Karpas-422 (cell line): ENCODE results near the gene PKNOX2. TPM values are rescaled to one million over a fixed set of nuclear protein-coding genes. Genes with fewer than 3 reads are reported as not detected.

Source experiments
- DNase-seq: peaks from one replicate; pipeline ENCODE4 v3.0.0-alpha.2; 2015
- H2AFZ ChIP-seq: fragments of 200-600 bp; sonication (generic); 2 replicates; pipeline ENCODE4 v1.6.1; 2014; ENCODE audit warnings: antibody characterized with exemption, low read length, mixed read lengths
- H3K27ac ChIP-seq: fragments of 200-600 bp; sonication (generic); 2 replicates; pipeline ENCODE4 v1.5.1; 2014; ENCODE audit warnings: mild to moderate bottlenecking, low read length, moderate library complexity
- H3K27me3 ChIP-seq: fragments of 200-600 bp; sonication (generic); 2 replicates; pipeline ENCODE4 v1.6.1; 2014; ENCODE audit warnings: low read length, mixed read lengths
- H3K36me3 ChIP-seq: fragments of 200-600 bp; sonication (generic); 2 replicates; pipeline ENCODE4 v1.6.1; 2014; ENCODE audit warnings: low read length, mixed read lengths; ENCODE audit not compliant: insufficient read depth
- H3K4me1 ChIP-seq: fragments of 200-600 bp; sonication (generic); 2 replicates; pipeline ENCODE4 v1.6.1; 2014; ENCODE audit warnings: mild to moderate bottlenecking, low read length, mixed read lengths
- H3K4me2 ChIP-seq: fragments of 200-600 bp; sonication (generic); 2 replicates; pipeline ENCODE4 v1.6.1; 2014; ENCODE audit warnings: low read length, low read depth, mild to moderate bottlenecking; ENCODE audit not compliant: poor library complexity, severe bottlenecking
- H3K4me3 ChIP-seq: fragments of 200-600 bp; sonication (generic); 2 replicates; pipeline ENCODE4 v1.5.1; 2014; ENCODE audit warnings: mild to moderate bottlenecking, antibody characterized with exemption, low read length, mixed read lengths
- H3K79me2 ChIP-seq: fragments of 200-600 bp; sonication (generic); 2 replicates; pipeline ENCODE4 v1.6.1; 2014; ENCODE audit warnings: mild to moderate bottlenecking, low read length, mixed read lengths
- H3K9ac ChIP-seq: fragments of 200-600 bp; sonication (generic); 2 replicates; pipeline ENCODE4 v1.6.0; 2014; ENCODE audit warnings: low read length
- H3K9me2 ChIP-seq: fragments of 200-600 bp; sonication (generic), shearing (Covaris generic); replicated peaks from 2 replicates; pipeline ENCODE4 v1.6.0; 2014; ENCODE audit warnings: mild to moderate bottlenecking, low read length, moderate library complexity; ENCODE audit not compliant: insufficient read depth
- H3K9me3 ChIP-seq: fragments of 300-700, 200-600 bp; sonication (generic); 2 replicates; pipeline ENCODE4 v1.6.1; 2014; ENCODE audit warnings: low read length, mixed read lengths
- H4K20me1 ChIP-seq: fragments of 200-600 bp; sonication (generic); 2 replicates; pipeline ENCODE4 v1.6.1; 2014; ENCODE audit warnings: mild to moderate bottlenecking, antibody characterized with exemption, low read length, low read depth; ENCODE audit not compliant: insufficient read depth
- total RNA-seq: library from RNA; depleted of rRNA; stranded (reverse); fragments of >200 nt; shearing (Covaris generic); gene quantifications from 2 replicates; pipeline ENCODE4 v1.2.3, GENCODE V29; 2014; ENCODE audit warnings: low replicate concordance

Gene PKNOX2
- total RNA-seq, 1 experiment from 2014 or later = 1.5 TPM

DNA sequence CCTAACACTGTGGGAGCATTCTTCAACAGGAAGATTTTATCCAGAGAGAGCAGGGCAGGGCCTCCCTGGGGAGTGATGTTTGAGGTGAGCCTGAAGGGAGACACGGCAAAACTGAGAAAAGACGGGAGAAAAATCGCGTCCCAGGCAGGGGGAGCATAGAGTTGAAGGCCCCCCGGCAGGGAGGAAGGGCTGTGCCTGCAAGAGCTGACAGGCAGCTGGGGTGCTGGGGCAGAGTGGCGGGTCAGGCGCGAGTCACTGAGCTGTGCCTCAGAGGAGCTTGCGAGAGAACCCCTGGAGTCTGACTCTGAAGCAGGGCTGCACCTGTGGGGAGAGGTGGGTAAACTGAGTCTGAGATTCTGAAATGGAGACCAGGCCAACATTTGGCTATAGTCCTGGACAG is 14.8 kb downstream of the PKNOX2 start:
- Histone ChIP-seq H3K9ac (no peak overlapping the region), H3K79me2 (no peaks in the 10 kb centered on the region), H3K4me2 (no peak overlapping the region), H4K20me1 (no peaks in the 10 kb centered on the region), H2AFZ (no peak overlapping the region), H3K4me1 (no peaks in the 10 kb centered on the region), H3K9me3 (no peaks in the 10 kb centered on the region), H3K27me3 (no peaks in the 10 kb centered on the region), H3K9me2 (no peaks in the 10 kb centered on the region), H3K36me3 (no peaks in the 10 kb centered on the region), H3K27ac (no peak overlapping the region), H3K4me3 (no peak overlapping the region)
- no peak for DNase-seq

- DNase-seq = no peak
- Histone ChIP-seq H3K9ac (no peak overlapping the region), H3K79me2 (no peaks in the 10 kb centered on the region), H3K36me3 (no peaks in the 10 kb centered on the region), H3K4me3 (no peak overlapping the region), H2AFZ (no peak overlapping the region), H3K9me2 (no peaks in the 10 kb centered on the region), H3K9me3 (no peaks in the 10 kb centered on the region), H4K20me1 (no peaks in the 10 kb centered on the region), H3K4me2 (no peak overlapping the region), H3K27me3 (no peaks in the 10 kb centered on the region), H3K27ac (no peak overlapping the region), H3K4me1 (no peaks in the 10 kb centered on the region)
Observed at GRCh38 chr11:125179895-125180294, 15.3 kb downstream of the PKNOX2 start.

- no peak overlapping the region for H3K27ac ChIP-seq
Observed at GRCh38 chr11:125180413-125181305, 16.1 kb downstream of the PKNOX2 start.

GRCh38 chr11:125182573-125182972 is 18.0 kb downstream of the PKNOX2 start:
- Histone ChIP-seq H3K27ac (no peak overlapping the region), H3K27me3 (no peaks in the 10 kb centered on the region), H3K9me3 (no peaks in the 10 kb centered on the region), H3K4me2 (no peak overlapping the region), H3K36me3 (no peaks in the 10 kb centered on the region), H2AFZ (no peak overlapping the region), H3K9ac (no peak overlapping the region), H3K79me2 (no peaks in the 10 kb centered on the region), H4K20me1 (no peaks in the 10 kb centered on the region), H3K9me2 (no peaks in the 10 kb centered on the region), H3K4me1 (no peaks in the 10 kb centered on the region), H3K4me3 (no peak overlapping the region)
- DNase-seq = no peak

More at GRCh38 chr11:125180413-125181305, 16.1 kb downstream of the PKNOX2 start:
- H3K4me2 ChIP-seq = no peak overlapping the region
- no peak overlapping the region for H2AFZ ChIP-seq
- DNase-seq = no peak
- no peaks in the 10 kb centered on the region for H3K9me2 ChIP-seq
- H4K20me1 ChIP-seq = no peaks in the 10 kb centered on the region
- no peaks in the 10 kb centered on the region for H3K79me2 ChIP-seq
- H3K36me3 ChIP-seq = no peaks in the 10 kb centered on the region
- H3K27me3 ChIP-seq = no peaks in the 10 kb centered on the region
- H3K9me3 ChIP-seq = no peaks in the 10 kb centered on the region
- H3K9ac ChIP-seq = no peak overlapping the region
- no peaks in the 10 kb centered on the region for H3K4me1 ChIP-seq
- no peak overlapping the region for H3K4me3 ChIP-seq

DNA sequence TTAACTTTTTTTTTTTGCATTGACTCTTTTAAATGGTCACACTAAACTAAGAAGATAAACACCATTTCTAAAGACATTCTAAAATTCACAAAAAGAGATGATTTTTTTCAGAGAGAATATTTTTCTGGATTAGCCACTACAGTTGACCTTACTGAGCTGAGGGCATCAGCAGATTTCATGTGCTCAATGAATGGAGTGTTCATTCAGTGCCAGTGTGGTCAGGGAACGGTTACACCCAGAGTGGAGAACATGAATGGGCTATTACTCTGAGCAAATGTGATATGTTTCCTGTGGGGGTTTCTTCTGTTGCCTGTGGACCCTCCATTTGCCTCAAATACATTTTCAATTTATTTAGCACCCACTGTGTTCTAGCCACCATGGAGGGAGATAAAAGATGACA is 19.1 kb downstream of the PKNOX2 start:
- Histone ChIP-seq H3K79me2 (no peaks in the 10 kb centered on the region), H3K9ac (no peak overlapping the region), H3K4me1 (no peaks in the 10 kb centered on the region), H3K36me3 (no peaks in the 10 kb centered on the region), H4K20me1 (no peaks in the 10 kb centered on the region), H3K9me3 (no peaks in the 10 kb centered on the region), H3K4me2 (no peak overlapping the region), H3K27ac (no peak overlapping the region), H2AFZ (no peak overlapping the region), H3K4me3 (no peak overlapping the region), H3K9me2 (no peaks in the 10 kb centered on the region), H3K27me3 (no peaks in the 10 kb centered on the region)
- DNase-seq = no peak

DNA sequence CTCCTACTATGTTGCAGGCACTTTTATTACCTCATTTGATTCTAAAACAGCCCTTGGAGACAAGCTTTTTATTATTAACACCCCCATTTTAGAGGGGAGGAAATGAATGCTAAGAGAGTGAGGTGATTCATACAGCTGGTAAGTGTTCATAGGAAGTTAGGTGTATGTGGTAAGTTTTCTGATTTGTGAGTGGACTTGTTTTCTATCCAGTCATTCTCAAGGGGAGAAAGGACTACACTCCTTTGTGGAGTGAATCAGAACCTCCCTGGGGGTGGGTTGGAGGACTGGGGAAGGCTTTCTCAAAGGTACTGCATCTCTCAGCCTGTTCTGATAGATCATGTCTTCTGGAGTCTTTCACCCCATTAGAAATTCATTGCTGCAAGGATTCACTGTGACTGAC is 23.5 kb downstream of the PKNOX2 start:
- no peaks in the 10 kb centered on the region for H4K20me1 ChIP-seq
- H3K79me2 ChIP-seq = no peaks in the 10 kb centered on the region
- H3K4me1 ChIP-seq = no peaks in the 10 kb centered on the region
- no peak overlapping the region for H3K4me2 ChIP-seq
- no peaks in the 10 kb centered on the region for H3K9me2 ChIP-seq
- H3K27me3 ChIP-seq = no peaks in the 10 kb centered on the region
- no peak overlapping the region for H3K27ac ChIP-seq
- H3K9me3 ChIP-seq = no peaks in the 10 kb centered on the region
- no peak for DNase-seq
- no peak overlapping the region for H2AFZ ChIP-seq
- no peak overlapping the region for H3K9ac ChIP-seq
- no peaks in the 10 kb centered on the region for H3K36me3 ChIP-seq
- no peak overlapping the region for H3K4me3 ChIP-seq

DNA sequence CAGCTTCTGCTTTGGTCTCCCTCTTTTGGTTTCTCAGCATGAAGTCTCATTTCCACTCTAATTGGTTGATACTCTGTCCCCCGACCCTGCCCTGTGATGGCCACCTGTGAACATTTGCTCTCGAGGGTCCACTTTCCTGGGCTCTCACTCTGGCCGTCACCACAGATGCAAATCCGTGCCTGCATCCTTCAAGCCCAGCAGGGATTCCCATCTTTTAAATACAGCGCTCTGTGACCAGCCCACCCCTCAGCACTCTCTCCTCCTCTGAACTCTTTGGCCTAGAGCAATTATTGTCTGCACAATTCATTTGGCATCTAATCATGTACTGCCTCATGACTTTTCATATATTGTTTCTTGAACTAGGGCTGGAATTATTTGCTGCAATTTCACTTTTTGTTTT is 26.0 kb downstream of the PKNOX2 start:
- Histone ChIP-seq H3K9me2 (no peaks in the 10 kb centered on the region), H3K4me3 (no peak overlapping the region), H2AFZ (no peak overlapping the region), H3K36me3 (no peaks in the 10 kb centered on the region), H3K27me3 (no peaks in the 10 kb centered on the region), H3K4me2 (no peak overlapping the region), H3K9me3 (no peaks in the 10 kb centered on the region), H3K4me1 (no peaks in the 10 kb centered on the region), H3K79me2 (no peaks in the 10 kb centered on the region), H3K27ac (no peak overlapping the region), H4K20me1 (no peaks in the 10 kb centered on the region), H3K9ac (no peak overlapping the region)
- DNase-seq = no peak

- Histone ChIP-seq H4K20me1 (no peaks in the 10 kb centered on the region), H3K36me3 (no peaks in the 10 kb centered on the region), H3K27me3 (no peaks in the 10 kb centered on the region), H3K9ac (no peak overlapping the region), H3K79me2 (no peaks in the 10 kb centered on the region), H3K4me2 (no peak overlapping the region), H3K4me3 (no peak overlapping the region), H3K9me3 (no peaks in the 10 kb centered on the region), H3K4me1 (no peaks in the 10 kb centered on the region), H3K27ac (no peak overlapping the region), H2AFZ (no peak overlapping the region), H3K9me2 (no peaks in the 10 kb centered on the region)
- DNase-seq = no peak
Observed at GRCh38 chr11:125192183-125192582, 27.6 kb downstream of the PKNOX2 start.
